Measurements from ENCODE around the gene RHEBL1. TPM values are rescaled to one million over a fixed set of nuclear protein-coding genes. Genes with fewer than 3 reads are reported as not detected.

The RHEBL1 gene
- total and polyA plus RNA-seq, 2 of the 8 experiments (the other 6 are each of a cell fraction or from before 2014, with no cell fraction given) = 7.5 to 9.4 TPM

DNA sequence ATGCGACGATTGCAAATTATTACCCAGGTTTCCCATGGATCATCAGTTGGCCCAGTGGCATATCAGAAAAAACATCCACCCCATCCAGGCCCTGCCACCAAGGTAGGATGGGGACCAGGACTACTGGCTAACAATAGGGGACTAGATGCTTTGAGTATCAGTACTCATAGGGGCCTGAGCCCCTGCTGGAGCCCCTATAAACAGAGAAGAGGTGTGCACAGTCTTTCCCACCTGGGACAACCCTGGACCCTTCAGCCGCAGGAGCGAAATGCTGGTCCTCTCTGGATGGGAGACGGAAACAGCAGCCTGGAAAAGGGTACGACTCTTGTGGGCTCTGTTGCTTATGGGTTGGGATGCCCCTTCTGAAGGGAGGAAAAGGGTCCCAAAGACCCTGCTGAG is 19.2 kb upstream of the RHEBL1 start (continued):
- TF ChIP-seq, protein P1, sequence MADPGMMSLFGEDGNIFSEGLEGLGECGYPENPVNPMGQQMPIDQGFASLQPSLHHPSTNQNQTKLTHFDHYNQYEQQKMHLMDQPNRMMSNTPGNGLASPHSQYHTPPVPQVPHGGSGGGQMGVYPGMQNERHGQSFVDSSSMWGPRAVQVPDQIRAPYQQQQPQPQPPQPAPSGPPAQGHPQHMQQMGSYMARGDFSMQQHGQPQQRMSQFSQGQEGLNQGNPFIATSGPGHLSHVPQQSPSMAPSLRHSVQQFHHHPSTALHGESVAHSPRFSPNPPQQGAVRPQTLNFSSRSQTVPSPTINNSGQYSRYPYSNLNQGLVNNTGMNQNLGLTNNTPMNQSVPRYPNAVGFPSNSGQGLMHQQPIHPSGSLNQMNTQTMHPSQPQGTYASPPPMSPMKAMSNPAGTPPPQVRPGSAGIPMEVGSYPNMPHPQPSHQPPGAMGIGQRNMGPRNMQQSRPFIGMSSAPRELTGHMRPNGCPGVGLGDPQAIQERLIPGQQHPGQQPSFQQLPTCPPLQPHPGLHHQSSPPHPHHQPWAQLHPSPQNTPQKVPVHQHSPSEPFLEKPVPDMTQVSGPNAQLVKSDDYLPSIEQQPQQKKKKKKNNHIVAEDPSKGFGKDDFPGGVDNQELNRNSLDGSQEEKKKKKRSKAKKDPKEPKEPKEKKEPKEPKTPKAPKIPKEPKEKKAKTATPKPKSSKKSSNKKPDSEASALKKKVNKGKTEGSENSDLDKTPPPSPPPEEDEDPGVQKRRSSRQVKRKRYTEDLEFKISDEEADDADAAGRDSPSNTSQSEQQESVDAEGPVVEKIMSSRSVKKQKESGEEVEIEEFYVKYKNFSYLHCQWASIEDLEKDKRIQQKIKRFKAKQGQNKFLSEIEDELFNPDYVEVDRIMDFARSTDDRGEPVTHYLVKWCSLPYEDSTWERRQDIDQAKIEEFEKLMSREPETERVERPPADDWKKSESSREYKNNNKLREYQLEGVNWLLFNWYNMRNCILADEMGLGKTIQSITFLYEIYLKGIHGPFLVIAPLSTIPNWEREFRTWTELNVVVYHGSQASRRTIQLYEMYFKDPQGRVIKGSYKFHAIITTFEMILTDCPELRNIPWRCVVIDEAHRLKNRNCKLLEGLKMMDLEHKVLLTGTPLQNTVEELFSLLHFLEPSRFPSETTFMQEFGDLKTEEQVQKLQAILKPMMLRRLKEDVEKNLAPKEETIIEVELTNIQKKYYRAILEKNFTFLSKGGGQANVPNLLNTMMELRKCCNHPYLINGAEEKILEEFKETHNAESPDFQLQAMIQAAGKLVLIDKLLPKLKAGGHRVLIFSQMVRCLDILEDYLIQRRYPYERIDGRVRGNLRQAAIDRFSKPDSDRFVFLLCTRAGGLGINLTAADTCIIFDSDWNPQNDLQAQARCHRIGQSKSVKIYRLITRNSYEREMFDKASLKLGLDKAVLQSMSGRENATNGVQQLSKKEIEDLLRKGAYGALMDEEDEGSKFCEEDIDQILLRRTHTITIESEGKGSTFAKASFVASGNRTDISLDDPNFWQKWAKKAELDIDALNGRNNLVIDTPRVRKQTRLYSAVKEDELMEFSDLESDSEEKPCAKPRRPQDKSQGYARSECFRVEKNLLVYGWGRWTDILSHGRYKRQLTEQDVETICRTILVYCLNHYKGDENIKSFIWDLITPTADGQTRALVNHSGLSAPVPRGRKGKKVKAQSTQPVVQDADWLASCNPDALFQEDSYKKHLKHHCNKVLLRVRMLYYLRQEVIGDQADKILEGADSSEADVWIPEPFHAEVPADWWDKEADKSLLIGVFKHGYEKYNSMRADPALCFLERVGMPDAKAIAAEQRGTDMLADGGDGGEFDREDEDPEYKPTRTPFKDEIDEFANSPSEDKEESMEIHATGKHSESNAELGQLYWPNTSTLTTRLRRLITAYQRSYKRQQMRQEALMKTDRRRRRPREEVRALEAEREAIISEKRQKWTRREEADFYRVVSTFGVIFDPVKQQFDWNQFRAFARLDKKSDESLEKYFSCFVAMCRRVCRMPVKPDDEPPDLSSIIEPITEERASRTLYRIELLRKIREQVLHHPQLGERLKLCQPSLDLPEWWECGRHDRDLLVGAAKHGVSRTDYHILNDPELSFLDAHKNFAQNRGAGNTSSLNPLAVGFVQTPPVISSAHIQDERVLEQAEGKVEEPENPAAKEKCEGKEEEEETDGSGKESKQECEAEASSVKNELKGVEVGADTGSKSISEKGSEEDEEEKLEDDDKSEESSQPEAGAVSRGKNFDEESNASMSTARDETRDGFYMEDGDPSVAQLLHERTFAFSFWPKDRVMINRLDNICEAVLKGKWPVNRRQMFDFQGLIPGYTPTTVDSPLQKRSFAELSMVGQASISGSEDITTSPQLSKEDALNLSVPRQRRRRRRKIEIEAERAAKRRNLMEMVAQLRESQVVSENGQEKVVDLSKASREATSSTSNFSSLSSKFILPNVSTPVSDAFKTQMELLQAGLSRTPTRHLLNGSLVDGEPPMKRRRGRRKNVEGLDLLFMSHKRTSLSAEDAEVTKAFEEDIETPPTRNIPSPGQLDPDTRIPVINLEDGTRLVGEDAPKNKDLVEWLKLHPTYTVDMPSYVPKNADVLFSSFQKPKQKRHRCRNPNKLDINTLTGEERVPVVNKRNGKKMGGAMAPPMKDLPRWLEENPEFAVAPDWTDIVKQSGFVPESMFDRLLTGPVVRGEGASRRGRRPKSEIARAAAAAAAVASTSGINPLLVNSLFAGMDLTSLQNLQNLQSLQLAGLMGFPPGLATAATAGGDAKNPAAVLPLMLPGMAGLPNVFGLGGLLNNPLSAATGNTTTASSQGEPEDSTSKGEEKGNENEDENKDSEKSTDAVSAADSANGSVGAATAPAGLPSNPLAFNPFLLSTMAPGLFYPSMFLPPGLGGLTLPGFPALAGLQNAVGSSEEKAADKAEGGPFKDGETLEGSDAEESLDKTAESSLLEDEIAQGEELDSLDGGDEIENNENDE (IDR thresholded peaks at IDR 0.05; ENCODE audit: insufficient replicate concordance, low read length) = no peak

All from H1 (cell line).